Measurements from ENCODE around the gene KCNJ16. TPM values are rescaled to one million over a fixed set of nuclear protein-coding genes. Genes with fewer than 3 reads are reported as not detected.

KCNJ16 gene
- total and polyA plus RNA-seq, 2 of the 13 experiments (the other 11 are each of a cell fraction or from before 2014, with no cell fraction given) = not detected

GRCh38 chr17:70073799-70074198 lies 1.2 kb upstream of the KCNJ16 start:
- H3K9ac ChIP-seq (ENCODE audit: insufficient read depth, low read depth, low read length) = no peak overlapping the region
- FAIRE-seq = no peak
- TF ChIP-seq CEBPB (IDR thresholded peaks at IDR 0.05; ENCODE audit: borderline replicate concordance, low read depth, low read length) (peak; percentile 57; the same call in 1 of the 2 replicates), WIZ (CRISPR knock-in tag; IDR thresholded peaks at IDR 0.05) (no peak)
- in situ Hi-C loops (cut with HindIII; ENCODE audit: extremely low pct_ligation_motif_present, low pct_unique_long_range_greater_than_20kb) (no loop called here), intact Hi-C loops (cut with micrococcal nuclease; ENCODE audit: unreplicated experiment) (no loop called here)
- CTCF ChIA-PET (ENCODE audit: low intra/inter-chr PET ratio, low total read pairs) = no interaction called here
- H3K9me3 ChIP-seq (ENCODE audit: low read length) = peaks cover 81% of the 10 kb centered on the region
- no peak overlapping the region for H3K27ac ChIP-seq (ENCODE audit: extremely low read length, insufficient read depth, low read length)
- WGBS (ENCODE audit: low lambda C conversion rate) = 9% methylated on average over 3 of the region's 3 CpGs
- BruUV-seq (replicated peaks) = no TSS peak
- no peaks in the 10 kb centered on the region for H3K36me3 ChIP-seq (replicated peaks in 1 of 2; ENCODE audit: control insufficient read depth in 1 of 2, insufficient read depth in 2 of 2, low read length in 2 of 2)
- H3K79me2 ChIP-seq (ENCODE audit: insufficient read depth, low read length) = no peaks in the 10 kb centered on the region
- no peak for DNase-seq (ENCODE audit: low spot score)
- POLR2A ChIA-PET = no interaction called here
- no peaks in the 10 kb centered on the region for H4K20me1 ChIP-seq (ENCODE audit: insufficient read depth, low read length)
- no peaks in the 10 kb centered on the region for H3K4me1 ChIP-seq (ENCODE audit: insufficient read depth, low read length)
- ATAC-seq = no peak
- no peaks in the 10 kb centered on the region for H3K27me3 ChIP-seq (ENCODE audit: control insufficient read depth in 1 of 2, insufficient read depth in 2 of 2, low read length in 2 of 2)
- H2AFZ ChIP-seq (ENCODE audit: low read length) = no peak overlapping the region
- no peak overlapping the region for H3K4me3 ChIP-seq (replicated peaks in 1 of 3; ENCODE audit: insufficient read depth in 1 of 3, low read depth in 2 of 3, low read length in 3 of 3)
- H3K4me2 ChIP-seq (ENCODE audit: low read depth, low read length) = no peak overlapping the region

GRCh38 chr17:70074236-70074830 lies 692 bp upstream of the KCNJ16 start:
- Histone ChIP-seq H3K4me1 (ENCODE audit: insufficient read depth, low read length) (no peaks in the 10 kb centered on the region), H2AFZ (ENCODE audit: low read length) (no peak overlapping the region), H3K9ac (ENCODE audit: insufficient read depth, low read depth, low read length) (no peak overlapping the region), H3K9me3 (ENCODE audit: low read length) (peaks cover 83% of the 10 kb centered on the region), H3K36me3 (replicated peaks in 1 of 2; ENCODE audit: control insufficient read depth in 1 of 2, insufficient read depth in 2 of 2, low read length in 2 of 2) (no peaks in the 10 kb centered on the region), H3K27me3 (ENCODE audit: control insufficient read depth in 1 of 2, insufficient read depth in 2 of 2, low read length in 2 of 2) (no peaks in the 10 kb centered on the region), H3K79me2 (ENCODE audit: insufficient read depth, low read length) (no peaks in the 10 kb centered on the region), H3K27ac (ENCODE audit: extremely low read length, insufficient read depth, low read length) (no peak overlapping the region), H4K20me1 (ENCODE audit: insufficient read depth, low read length) (no peaks in the 10 kb centered on the region), H3K4me2 (ENCODE audit: low read depth, low read length) (no peak overlapping the region), H3K4me3 (replicated peaks in 1 of 3; ENCODE audit: insufficient read depth in 1 of 3, low read depth in 2 of 3, low read length in 3 of 3) (no peak overlapping the region)
- intact Hi-C loops (cut with micrococcal nuclease; ENCODE audit: unreplicated experiment) = no loop called here
- no peak for FAIRE-seq
- WGBS (ENCODE audit: low lambda C conversion rate) = 41% methylated on average over 5 of the region's 5 CpGs
- no peak for ATAC-seq
- ChIA-PET CTCF (ENCODE audit: low intra/inter-chr PET ratio, low total read pairs) (no interaction called here), POLR2A (no interaction called here)
- BruUV-seq (replicated peaks) = no TSS peak
- in situ Hi-C loops (cut with HindIII; ENCODE audit: extremely low pct_ligation_motif_present, low pct_unique_long_range_greater_than_20kb) = no loop called here
- TF ChIP-seq SRY (CRISPR knock-in tag; IDR thresholded peaks at IDR 0.05) (no peak), ZNF788 (CRISPR knock-in tag; IDR thresholded peaks at IDR 0.05; ENCODE audit: borderline replicate concordance) (no peak), ATM (IDR thresholded peaks at IDR 0.05; ENCODE audit: borderline replicate concordance) (no peak), ETV6 (CRISPR knock-in tag; conservative IDR thresholded peaks at IDR 0.05) (no peak), ZNF609 (CRISPR knock-in tag; IDR thresholded peaks at IDR 0.05; ENCODE audit: borderline replicate concordance) (no peak), ZNF556 (CRISPR knock-in tag; IDR thresholded peaks at IDR 0.05; ENCODE audit: borderline replicate concordance) (no peak)
- TF ChIP-seq, protein P1, sequence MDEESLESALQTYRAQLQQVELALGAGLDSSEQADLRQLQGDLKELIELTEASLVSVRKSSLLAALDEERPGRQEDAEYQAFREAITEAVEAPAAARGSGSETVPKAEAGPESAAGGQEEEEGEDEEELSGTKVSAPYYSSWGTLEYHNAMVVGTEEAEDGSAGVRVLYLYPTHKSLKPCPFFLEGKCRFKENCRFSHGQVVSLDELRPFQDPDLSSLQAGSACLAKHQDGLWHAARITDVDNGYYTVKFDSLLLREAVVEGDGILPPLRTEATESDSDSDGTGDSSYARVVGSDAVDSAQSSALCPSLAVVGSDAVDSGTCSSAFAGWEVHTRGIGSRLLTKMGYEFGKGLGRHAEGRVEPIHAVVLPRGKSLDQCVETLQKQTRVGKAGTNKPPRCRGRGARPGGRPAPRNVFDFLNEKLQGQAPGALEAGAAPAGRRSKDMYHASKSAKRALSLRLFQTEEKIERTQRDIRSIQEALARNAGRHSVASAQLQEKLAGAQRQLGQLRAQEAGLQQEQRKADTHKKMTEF (CRISPR knock-in tag; IDR thresholded peaks at IDR 0.05) = no peak
- no peak for DNase-seq (ENCODE audit: low spot score)

Measured in HepG2 (cell line).